Measurements from ENCODE around the gene HEATR3.

The HEATR3 gene

DNA sequence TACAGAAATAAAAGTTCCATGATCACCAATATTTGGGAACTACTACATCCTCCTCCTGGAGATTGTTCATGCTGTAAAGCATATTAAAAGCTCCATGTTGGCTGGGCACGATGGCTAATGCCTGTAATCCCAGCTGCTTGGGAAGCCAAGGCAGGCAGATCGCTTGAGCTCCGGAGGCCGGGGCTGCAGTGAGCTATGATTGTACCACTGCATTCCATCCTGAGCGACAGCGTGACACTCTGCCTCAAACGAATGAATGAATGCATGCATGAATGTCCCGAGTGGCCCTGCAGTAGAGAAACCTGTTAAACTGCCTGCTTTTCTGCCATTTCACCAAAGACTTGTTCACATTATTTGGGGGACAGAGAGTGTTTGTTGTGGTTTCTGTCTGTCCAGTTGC, 25.8 kb upstream of the HEATR3 start:
- DNase-seq (ENCODE audit: low spot score in 2 of 2) (no peak), ATAC-seq (no peak)
- Mint-ChIP-seq H3K36me3 (peaks cover 28% of the 10 kb centered on the region), H3K4me1 (no peaks in the 10 kb centered on the region), H3K27ac (no peak overlapping the region), H3K4me3 (no peak overlapping the region), H3K9me3 (no peaks in the 10 kb centered on the region)

GRCh38 chr16:50040710-50041109, 25.1 kb upstream of the HEATR3 start:
- Mint-ChIP-seq H3K27ac (no peak overlapping the region), H3K4me3 (no peak overlapping the region), H3K36me3 (peaks cover 21% of the 10 kb centered on the region), H3K4me1 (no peaks in the 10 kb centered on the region), H3K9me3 (no peaks in the 10 kb centered on the region)
- no peak for ATAC-seq
- no peak for DNase-seq (ENCODE audit: low spot score in 2 of 2)

- Mint-ChIP-seq H3K27ac (no peak overlapping the region), H3K4me3 (no peak overlapping the region), H3K36me3 (no peaks in the 10 kb centered on the region), H3K4me1 (no peaks in the 10 kb centered on the region), H3K9me3 (no peaks in the 10 kb centered on the region)
- DNase-seq (ENCODE audit: low spot score in 2 of 2) (no peak), ATAC-seq (no peak)
These were observed 22.4 kb upstream of the HEATR3 start for GRCh38 chr16:50043358-50043757.

DNA sequence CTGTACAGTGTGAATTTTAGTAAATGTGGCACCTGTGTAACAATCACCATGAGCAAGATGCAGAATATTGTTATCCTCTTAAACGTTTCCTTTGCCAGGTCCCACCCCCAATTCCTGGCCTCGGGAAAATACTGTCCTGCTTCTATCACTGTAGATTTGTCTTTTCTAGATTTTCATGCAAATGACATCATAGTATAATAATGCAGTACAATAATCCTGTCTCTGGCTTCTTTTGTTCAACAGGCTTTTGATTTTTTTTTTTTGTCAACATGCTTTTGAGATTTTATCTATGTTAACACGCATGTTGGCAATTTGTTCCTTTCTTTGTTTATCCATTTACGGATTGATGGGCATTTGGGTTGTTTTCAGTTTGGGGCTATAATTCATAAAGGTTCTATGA, 20.4 kb upstream of the HEATR3 start:
- H3K36me3 Mint-ChIP-seq = no peaks in the 10 kb centered on the region
- H3K9me3 Mint-ChIP-seq = no peaks in the 10 kb centered on the region
- no peak overlapping the region for H3K4me3 Mint-ChIP-seq
- DNase-seq (ENCODE audit: low spot score in 2 of 2) = no peak
- H3K27ac Mint-ChIP-seq = no peak overlapping the region
- no peak for ATAC-seq
- no peaks in the 10 kb centered on the region for H3K4me1 Mint-ChIP-seq

DNA sequence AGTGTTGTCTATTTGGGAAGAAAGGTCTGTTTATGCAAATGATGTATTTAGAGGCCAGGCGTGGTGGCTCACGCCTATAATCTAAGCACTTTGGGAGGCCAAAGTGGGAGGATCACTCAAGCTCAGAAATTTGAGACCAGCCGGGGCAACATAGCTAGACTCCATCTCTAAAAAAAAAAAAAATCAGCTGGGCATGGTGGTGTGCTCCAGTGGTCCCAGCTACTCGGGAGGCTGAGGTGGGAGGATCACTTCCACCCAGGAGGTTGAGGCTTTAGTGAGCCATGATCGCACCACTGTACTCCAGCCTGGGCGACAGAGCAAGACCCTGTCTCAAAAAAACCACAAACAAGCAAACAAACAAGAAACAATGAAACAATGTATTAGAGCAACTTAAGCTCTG, 18.9 kb upstream of the HEATR3 start:
- no peaks in the 10 kb centered on the region for H3K9me3 Mint-ChIP-seq
- no peak overlapping the region for H3K4me3 Mint-ChIP-seq
- ATAC-seq (no peak), DNase-seq (ENCODE audit: low spot score in 2 of 2) (no peak)
- H3K4me1 Mint-ChIP-seq = no peaks in the 10 kb centered on the region
- no peak overlapping the region for H3K27ac Mint-ChIP-seq
- H3K36me3 Mint-ChIP-seq = no peaks in the 10 kb centered on the region

GRCh38 chr16:50047864-50048263, 17.9 kb upstream of the HEATR3 start:
- no peak overlapping the region for H3K4me3 Mint-ChIP-seq
- no peaks in the 10 kb centered on the region for H3K4me1 Mint-ChIP-seq
- no peaks in the 10 kb centered on the region for H3K9me3 Mint-ChIP-seq
- no peak for DNase-seq (ENCODE audit: low spot score in 2 of 2)
- no peak for ATAC-seq
- no peak overlapping the region for H3K27ac Mint-ChIP-seq
- no peaks in the 10 kb centered on the region for H3K36me3 Mint-ChIP-seq

- ATAC-seq = no peak
- Mint-ChIP-seq H3K9me3 (no peaks in the 10 kb centered on the region), H3K4me1 (no peaks in the 10 kb centered on the region), H3K27ac (no peak overlapping the region), H3K4me3 (no peak overlapping the region), H3K36me3 (no peaks in the 10 kb centered on the region)
- DNase-seq (ENCODE audit: low spot score in 2 of 2) = no peak
These were observed 15.0 kb upstream of the HEATR3 start for GRCh38 chr16:50050802-50051201.

DNA sequence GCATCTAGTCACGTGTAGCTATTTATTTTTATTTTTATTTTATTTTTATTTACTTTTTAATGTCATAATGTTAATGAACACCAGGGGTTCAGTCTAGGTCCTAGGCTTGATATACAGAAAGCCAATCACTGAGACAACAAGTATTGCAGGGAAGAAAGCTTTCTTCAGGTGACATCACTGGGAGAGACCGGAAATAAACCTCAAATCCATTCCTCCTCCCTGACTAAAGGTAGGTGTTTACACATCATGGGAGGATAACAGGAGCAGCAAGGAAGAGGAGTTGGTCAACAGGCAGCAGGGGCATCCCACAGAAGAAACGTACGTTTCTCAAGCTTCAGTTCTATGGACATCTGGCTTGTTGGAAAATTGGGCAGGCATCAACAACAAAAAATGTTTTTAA, 9.5 kb upstream of the HEATR3 start:
- Mint-ChIP-seq H3K36me3 (no peaks in the 10 kb centered on the region), H3K4me3 (no peak overlapping the region), H3K9me3 (peaks cover 3% of the 10 kb centered on the region), H3K27ac (no peak overlapping the region), H3K4me1 (no peaks in the 10 kb centered on the region)
- ATAC-seq = no peak
- no peak for DNase-seq (ENCODE audit: low spot score in 2 of 2)

DNA sequence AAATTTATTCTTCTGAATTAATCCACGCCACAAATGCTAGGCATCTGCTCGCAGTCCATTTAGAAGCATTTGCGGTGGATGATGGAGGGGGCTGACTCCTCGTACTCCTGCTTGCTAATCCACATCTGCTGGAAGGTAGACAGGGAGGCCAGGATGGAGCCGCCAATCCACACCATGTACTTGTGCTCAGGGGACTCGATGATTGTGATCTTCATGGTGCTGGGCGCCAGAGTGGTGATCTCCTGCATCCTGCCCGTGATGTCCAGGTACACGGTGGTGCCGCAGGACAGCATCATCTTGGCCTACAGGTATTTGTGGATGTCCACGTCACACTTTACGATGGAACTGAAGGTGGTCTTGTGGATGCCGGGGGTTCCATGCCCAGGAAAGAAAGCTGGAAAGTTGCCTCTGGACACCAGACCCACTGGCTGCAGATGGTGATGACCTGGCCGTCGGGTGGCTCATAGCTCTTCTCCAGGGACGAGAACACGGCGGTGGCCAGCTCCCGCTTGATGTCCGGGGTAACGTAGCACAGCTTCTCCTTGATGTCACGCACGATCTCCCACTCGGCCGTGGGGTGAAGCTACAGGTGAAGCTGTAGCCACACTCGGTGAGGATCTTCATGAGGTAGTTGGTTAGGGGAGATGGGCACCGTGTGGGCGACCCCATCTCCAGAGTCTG, 7.5 kb upstream of the HEATR3 start:
- no peaks in the 10 kb centered on the region for H3K36me3 Mint-ChIP-seq
- ATAC-seq = no peak
- no peak for DNase-seq (ENCODE audit: low spot score in 2 of 2)
- H3K4me3 Mint-ChIP-seq = no peak overlapping the region
- H3K9me3 Mint-ChIP-seq = peaks cover 3% of the 10 kb centered on the region
- H3K27ac Mint-ChIP-seq = no peak overlapping the region
- H3K4me1 Mint-ChIP-seq = no peaks in the 10 kb centered on the region

DNA sequence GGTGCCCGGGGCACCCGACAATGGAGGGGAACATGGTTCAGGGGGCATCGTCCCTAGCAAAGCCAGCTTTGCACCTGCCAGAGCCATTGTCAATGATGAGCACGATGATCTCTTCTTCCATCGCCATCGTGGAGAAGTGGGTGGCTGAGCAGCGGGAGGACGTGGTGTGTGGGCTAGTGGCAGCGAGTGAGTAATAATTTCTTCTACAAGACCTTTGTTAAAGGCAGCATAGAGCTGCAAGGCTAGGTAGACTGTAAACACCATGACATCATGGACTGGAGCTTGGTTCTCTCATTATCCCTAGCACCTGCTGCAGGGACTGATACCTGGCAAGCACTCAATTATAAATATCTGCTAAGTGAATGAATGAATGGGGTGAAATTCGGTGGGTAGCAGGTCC, 6.7 kb upstream of the HEATR3 start:
- peak; percentile 43 for ATAC-seq
- DNase-seq (ENCODE audit: low spot score in 2 of 2) = no peak
- peaks cover 3% of the 10 kb centered on the region for H3K9me3 Mint-ChIP-seq
- H3K4me1 Mint-ChIP-seq = no peaks in the 10 kb centered on the region
- H3K36me3 Mint-ChIP-seq = no peaks in the 10 kb centered on the region
- no peak overlapping the region for H3K27ac Mint-ChIP-seq
- no peak overlapping the region for H3K4me3 Mint-ChIP-seq

GRCh38 chr16:50059669-50060068, 6.1 kb upstream of the HEATR3 start:
- DNase-seq (ENCODE audit: low spot score in 2 of 2) (no peak), ATAC-seq (peak; percentile 31)
- Mint-ChIP-seq H3K27ac (no peak overlapping the region), H3K36me3 (no peaks in the 10 kb centered on the region), H3K4me1 (no peaks in the 10 kb centered on the region), H3K4me3 (no peak overlapping the region), H3K9me3 (peaks cover 3% of the 10 kb centered on the region)

GRCh38 chr16:50061326-50061725, 4.4 kb upstream of the HEATR3 start:
- H3K27ac Mint-ChIP-seq = no peak overlapping the region
- DNase-seq (ENCODE audit: low spot score in 2 of 2) (no peak), ATAC-seq (no peak)
- H3K9me3 Mint-ChIP-seq = peaks cover 1% of the 10 kb centered on the region
- H3K4me3 Mint-ChIP-seq = no peak overlapping the region
- no peaks in the 10 kb centered on the region for H3K36me3 Mint-ChIP-seq
- H3K4me1 Mint-ChIP-seq = peaks cover 4% of the 10 kb centered on the region

GRCh38 chr16:50065241-50065623, 538 bp upstream of the HEATR3 start:
- H3K9me3 Mint-ChIP-seq = no peaks in the 10 kb centered on the region
- H3K4me1 Mint-ChIP-seq = peaks cover 33% of the 10 kb centered on the region
- H3K27ac Mint-ChIP-seq = peak overlapping the region; percentile 84
- DNase-seq (ENCODE audit: low spot score in 2 of 2) (no peak), ATAC-seq (no peak)
- H3K4me3 Mint-ChIP-seq = peak overlapping the region; percentile 73
- peaks cover 28% of the 10 kb centered on the region for H3K36me3 Mint-ChIP-seq

DNA sequence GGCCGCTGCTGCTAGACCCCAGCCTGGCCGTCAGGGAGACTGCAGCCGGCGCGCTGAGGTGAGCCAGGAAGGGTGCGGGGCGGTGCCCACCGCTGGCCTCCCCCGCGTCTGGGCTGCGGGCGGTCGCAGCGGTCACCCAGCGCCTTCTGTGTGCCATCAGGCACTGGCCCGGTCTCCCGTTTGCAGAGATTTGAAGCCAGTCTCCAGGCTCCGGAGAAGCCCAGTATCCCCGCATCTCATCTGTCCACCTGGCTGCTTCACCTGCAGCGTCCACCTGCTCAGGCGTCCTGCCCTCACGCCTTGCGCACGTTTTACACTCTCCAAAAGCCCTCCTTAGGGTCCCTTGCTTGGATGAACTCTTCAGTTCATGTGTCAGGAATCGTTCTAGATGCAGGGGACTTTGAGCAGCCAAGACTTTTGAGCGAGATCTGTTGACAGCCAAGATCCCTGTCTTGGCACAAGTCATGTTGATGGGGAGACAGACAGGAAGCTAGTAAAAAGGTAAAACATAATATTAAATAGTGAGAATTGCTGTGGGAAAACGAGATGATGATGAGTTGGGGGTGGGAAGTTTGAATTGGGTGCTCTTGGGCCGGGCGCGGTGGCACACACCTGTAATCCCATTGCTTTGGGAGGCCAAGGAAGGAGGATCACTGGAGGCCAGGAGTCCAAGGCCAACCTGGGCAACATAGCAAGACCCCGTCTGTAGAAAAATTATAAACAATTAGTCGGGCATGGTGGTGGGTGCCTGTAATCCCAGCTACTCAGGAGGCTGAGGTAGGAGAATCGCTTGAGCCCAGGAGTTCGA, 916 bp downstream of the HEATR3 start:
- DNase-seq (ENCODE audit: low spot score in 2 of 2) (no peak), ATAC-seq (no peak)
- Mint-ChIP-seq H3K9me3 (no peaks in the 10 kb centered on the region), H3K4me1 (peaks cover 40% of the 10 kb centered on the region), H3K36me3 (peaks cover 42% of the 10 kb centered on the region), H3K27ac (peak overlapping the region; percentile 84), H3K4me3 (peak overlapping the region; percentile 73)

DNA sequence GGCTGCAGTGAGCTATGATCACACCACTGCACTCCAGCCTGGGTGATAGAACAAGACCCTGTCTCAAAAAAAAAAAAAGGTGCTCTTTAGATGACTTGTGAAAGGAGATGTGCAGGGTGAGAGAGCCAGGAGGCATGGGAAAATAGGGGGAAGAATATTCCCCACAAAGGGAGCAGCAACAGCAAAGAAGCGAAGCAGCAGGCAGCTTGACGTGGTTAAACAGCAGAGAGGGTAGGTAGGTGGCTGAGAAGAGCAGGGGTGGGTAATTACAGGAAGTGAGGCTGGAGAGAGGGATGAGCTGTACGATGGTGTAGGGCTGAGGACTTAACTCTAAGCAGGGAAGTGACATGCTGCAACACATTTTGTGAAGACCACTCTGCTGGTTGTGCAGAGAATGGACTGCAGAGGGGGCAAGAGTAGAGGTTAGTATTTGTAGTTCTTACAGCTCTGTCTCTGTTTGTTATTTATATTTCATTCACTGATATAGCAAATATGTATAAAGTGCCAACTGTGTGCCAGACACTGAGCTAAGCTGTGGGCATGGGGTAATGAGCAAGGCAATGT, 1.6 kb downstream of the HEATR3 start:
- H3K4me3 Mint-ChIP-seq = peak overlapping the region; percentile 73
- peak overlapping the region; percentile 84 for H3K27ac Mint-ChIP-seq
- peak in 1 of 2 donors; percentile 64 for DNase-seq (ENCODE audit: low spot score in 2 of 2)
- peaks cover 49% of the 10 kb centered on the region for H3K36me3 Mint-ChIP-seq
- ATAC-seq = peak; percentile 45
- H3K9me3 Mint-ChIP-seq = no peaks in the 10 kb centered on the region
- H3K4me1 Mint-ChIP-seq = peaks cover 43% of the 10 kb centered on the region

DNA sequence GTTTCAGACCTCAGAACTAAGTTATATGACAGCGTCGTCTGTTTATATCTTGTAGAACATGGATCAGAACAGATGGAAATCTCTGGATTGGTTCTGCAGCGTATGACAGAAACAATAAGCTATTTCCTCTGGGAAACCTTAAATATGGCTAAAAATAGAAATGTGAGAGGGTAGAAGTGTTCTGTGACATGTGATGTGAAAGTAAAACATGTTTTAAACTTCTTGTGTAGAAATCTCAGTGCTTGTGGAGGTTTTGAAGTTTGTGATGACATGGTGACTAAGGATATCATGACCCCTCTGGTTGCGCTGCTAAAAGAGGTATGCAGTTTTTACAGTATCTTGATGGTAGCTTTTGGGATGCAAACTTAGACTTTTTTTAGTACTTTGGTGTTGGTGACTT, 2.8 kb downstream of the HEATR3 start:
- H3K36me3 Mint-ChIP-seq = peaks cover 60% of the 10 kb centered on the region
- H3K4me3 Mint-ChIP-seq = peak overlapping the region; percentile 73
- H3K9me3 Mint-ChIP-seq = no peaks in the 10 kb centered on the region
- peaks cover 54% of the 10 kb centered on the region for H3K4me1 Mint-ChIP-seq
- ATAC-seq (no peak), DNase-seq (ENCODE audit: low spot score in 2 of 2) (no peak)
- peak overlapping the region; percentile 84 for H3K27ac Mint-ChIP-seq
